Fibroblast of peridontal ligament (primary cell): Measurements from ENCODE around the gene ARHGAP33.
"Not testable (repeated sequence)": the region's sequence is repeated elsewhere in the genome, so short reads cannot be mapped to it uniquely, and the experiment has no call there.

Experiments
- DNase-seq: peaks from one replicate; pipeline ENCODE4 v3.0.0-alpha.2; 2010; ENCODE audit errors: extremely low read depth

ARHGAP33 gene

DNA sequence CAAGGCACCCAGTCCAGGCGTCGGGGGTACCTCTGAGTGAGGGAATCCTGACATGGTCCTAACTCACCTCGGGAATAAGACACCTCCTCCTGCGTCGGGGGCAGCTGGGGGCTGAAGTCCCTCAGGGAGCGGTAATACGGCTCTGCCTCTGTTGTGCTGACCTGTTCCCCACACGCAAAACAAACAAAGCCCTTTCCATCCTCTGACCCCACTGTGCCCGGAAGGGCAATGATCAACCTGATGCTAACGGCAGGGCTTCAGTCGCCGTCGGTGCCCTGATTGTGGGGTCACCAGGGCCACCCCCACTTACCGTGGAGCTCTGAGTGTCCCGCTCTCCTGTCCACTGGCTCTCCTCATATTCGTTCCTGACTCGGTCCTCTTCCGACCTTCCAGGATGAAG, 55.6 kb downstream of the ARHGAP33 start:
- no peak for DNase-seq

DNA sequence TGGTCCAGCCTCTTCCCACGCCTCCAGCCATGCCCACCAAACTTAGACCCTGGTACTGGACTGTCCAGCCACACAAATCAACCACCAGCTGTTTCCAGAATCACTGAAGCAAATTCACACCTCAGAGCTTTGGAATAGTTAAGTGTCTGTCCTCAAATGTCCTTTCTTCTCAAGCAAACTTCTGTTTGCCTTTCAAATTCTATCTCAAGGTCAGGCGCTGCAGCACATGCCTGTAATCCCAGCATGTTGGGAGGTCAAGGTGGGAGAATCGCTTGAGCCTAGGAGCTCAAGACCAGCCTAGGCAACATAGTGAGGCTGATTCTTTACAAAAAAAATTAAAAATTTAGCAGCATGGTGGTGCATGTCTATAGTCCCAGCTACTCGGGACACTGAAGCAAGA, 56.7 kb downstream of the ARHGAP33 start:
- no peak for DNase-seq

DNA sequence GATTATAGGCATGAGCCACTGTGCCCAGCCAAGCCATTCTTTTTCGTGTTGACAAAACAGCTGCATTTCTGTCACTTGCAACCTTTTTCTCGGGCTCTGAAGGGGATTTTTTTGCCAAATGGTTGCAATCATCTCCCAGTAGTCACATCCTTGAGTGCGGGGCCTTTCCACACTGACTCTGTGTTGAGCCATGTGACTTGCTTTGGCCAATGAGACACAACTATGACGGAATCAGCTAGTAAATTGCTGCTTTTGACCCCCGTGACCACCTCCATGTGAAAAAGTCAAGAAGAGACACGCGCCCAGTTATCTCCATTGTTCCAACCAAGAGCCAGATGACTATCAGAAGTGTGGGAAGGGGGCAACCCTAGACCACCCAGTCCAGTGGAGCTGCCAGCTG, 58.6 kb downstream of the ARHGAP33 start:
- DNase-seq, result no peak

DNA sequence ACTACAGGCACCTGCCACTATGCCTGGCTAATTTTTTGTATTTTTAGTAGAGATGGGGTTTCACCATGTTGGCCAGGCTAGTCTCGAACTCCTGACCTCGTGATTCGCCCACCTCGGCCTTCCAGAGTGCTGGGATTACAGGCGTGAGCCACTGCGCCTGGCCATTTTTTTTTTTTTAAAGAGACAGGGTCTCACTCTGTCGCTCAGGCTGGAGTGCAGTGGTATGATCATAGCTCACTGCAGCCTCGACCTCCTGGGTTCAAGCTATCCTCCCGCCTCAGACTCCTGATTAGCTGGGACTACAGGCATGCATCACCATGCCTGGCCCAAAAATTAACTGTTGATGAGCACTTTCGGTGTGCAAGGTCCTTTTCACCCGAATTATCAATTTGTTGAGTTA, 60.7 kb downstream of the ARHGAP33 start:
- DNase-seq, result not testable (repeated sequence)
